ENCODE measurements around the gene TUT7.

- TF ChIP-seq, protein P1, sequence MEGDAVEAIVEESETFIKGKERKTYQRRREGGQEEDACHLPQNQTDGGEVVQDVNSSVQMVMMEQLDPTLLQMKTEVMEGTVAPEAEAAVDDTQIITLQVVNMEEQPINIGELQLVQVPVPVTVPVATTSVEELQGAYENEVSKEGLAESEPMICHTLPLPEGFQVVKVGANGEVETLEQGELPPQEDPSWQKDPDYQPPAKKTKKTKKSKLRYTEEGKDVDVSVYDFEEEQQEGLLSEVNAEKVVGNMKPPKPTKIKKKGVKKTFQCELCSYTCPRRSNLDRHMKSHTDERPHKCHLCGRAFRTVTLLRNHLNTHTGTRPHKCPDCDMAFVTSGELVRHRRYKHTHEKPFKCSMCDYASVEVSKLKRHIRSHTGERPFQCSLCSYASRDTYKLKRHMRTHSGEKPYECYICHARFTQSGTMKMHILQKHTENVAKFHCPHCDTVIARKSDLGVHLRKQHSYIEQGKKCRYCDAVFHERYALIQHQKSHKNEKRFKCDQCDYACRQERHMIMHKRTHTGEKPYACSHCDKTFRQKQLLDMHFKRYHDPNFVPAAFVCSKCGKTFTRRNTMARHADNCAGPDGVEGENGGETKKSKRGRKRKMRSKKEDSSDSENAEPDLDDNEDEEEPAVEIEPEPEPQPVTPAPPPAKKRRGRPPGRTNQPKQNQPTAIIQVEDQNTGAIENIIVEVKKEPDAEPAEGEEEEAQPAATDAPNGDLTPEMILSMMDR (IDR thresholded peaks at IDR 0.05; ENCODE audit: insufficient read depth, low read length, poor library complexity, severe bottlenecking): no peak
- no peak for TF ChIP-seq EZH2phosphoT487 (conservative IDR thresholded peaks at IDR 0.05; ENCODE audit: low read length)
Measured at GRCh38 chr9:86282077-86282978, 71.9 kb downstream of the TUT7 start, which contains the start of gene ISCA1.

Measured in SU-DHL-6 (cell line).